PC-3 (cell line): ENCODE measurements around the gene JADE3. TPM values are rescaled to one million over a fixed set of nuclear protein-coding genes. Genes with fewer than 3 reads are reported as not detected.

ENCODE experiments used
- ATAC-seq: fragments of 200-7000 bp; cut with Tn5 transposase; 2 replicates; pipeline ENCODE4 v1.9.1; 2020; ENCODE audit warnings: mild to moderate bottlenecking, moderate library complexity
- BruUV-seq: library from RNA; stranded (reverse); fragments of 400-500 nt; replicated peaks from 2 replicates; lab custom pipeline; 2021; lab: Mats Ljungman, UMichigan
- CTCF ChIA-PET: fragments of 300-600 bp; sonication (Branson Sonifier 250); formaldehyde crosslinking; loops from one replicate; lab custom pipeline; 2022; ENCODE audit warnings: antibody characterized with exemption; lab: Charles Lee
- POLR2A ChIA-PET: fragments of 300-600 bp; sonication (Branson Sonifier 250); formaldehyde crosslinking; loops from one replicate; lab custom pipeline; 2022; ENCODE audit warnings: antibody characterized with exemption; ENCODE audit not compliant: unreplicated experiment; lab: Charles Lee
- DNase-seq: peaks from one replicate; pipeline ENCODE4 v3.0.0-alpha.2; 2015
- H2AFZ ChIP-seq: fragments of 300-600 bp; sonication (generic); 2 replicates; pipeline ENCODE4 v1.6.0; 2016; ENCODE audit warnings: antibody characterized with exemption, low read length
- H3F3A ChIP-seq: fragments of 300-600 bp; sonication (generic); one replicate; pipeline ENCODE4 v1.6.0; 2017; ENCODE audit warnings: antibody characterized with exemption, low read length, control low read depth, mild to moderate bottlenecking; ENCODE audit not compliant: unreplicated experiment
- H3K27ac ChIP-seq: fragments of 300-600 bp; sonication (generic); 2 replicates; pipeline ENCODE4 v1.5.1; 2016; ENCODE audit warnings: mild to moderate bottlenecking, low read length
- H3K27me3 ChIP-seq: fragments of 300-600 bp; sonication (generic); 2 replicates; pipeline ENCODE4 v1.6.1; 2016; ENCODE audit warnings: low read length, mixed read lengths
- H3K36me3 ChIP-seq: fragments of 300-600 bp; sonication (generic); 2 replicates; pipeline ENCODE4 v1.6.1; 2016; ENCODE audit warnings: low read depth, mixed run types, low read length, mixed read lengths
- H3K4me1 ChIP-seq: fragments of 300-600 bp; sonication (generic); 2 replicates; pipeline ENCODE4 v1.5.1; 2016; ENCODE audit warnings: low read length; ENCODE audit not compliant: insufficient read depth
- H3K4me2 ChIP-seq: fragments of 300-600 bp; sonication (generic); 2 replicates; pipeline ENCODE4 v1.6.0; 2016; ENCODE audit warnings: low read length
- H3K4me3 ChIP-seq: fragments of 300-600 bp; sonication (generic); 2 replicates; pipeline ENCODE4 v1.5.1; 2016; ENCODE audit warnings: mild to moderate bottlenecking, low read length, mixed read lengths
- H3K79me2 ChIP-seq: fragments of 300-600 bp; sonication (generic); 2 replicates; pipeline ENCODE4 v1.6.1; 2017; ENCODE audit warnings: low read length, mixed read lengths
- H3K9ac ChIP-seq: fragments of 300-600 bp; sonication (generic); 2 replicates; pipeline ENCODE4 v1.6.0; 2016; ENCODE audit warnings: mild to moderate bottlenecking, low read length
- H3K9me2 ChIP-seq: fragments of 300-600 bp; sonication (generic); replicated peaks from 2 replicates; pipeline ENCODE4 v1.6.1; 2016; ENCODE audit warnings: mixed run types, low read length, mixed read lengths
- H3K9me3 ChIP-seq: fragments of 300-600 bp; sonication (generic); 2 replicates; pipeline ENCODE4 v1.6.1; 2016; ENCODE audit warnings: low read length, mixed read lengths
- H4K20me1 ChIP-seq: fragments of 300-600 bp; sonication (generic); 2 replicates; pipeline ENCODE4 v1.6.1; 2016; ENCODE audit warnings: low read length, mixed read lengths
- EZH2 ChIP-seq: fragments of 300-600 bp; sonication (generic); IDR thresholded peaks from one replicate; pipeline ENCODE4 v1.6.1; 2017; ENCODE audit warnings: antibody characterized with exemption, mild to moderate bottlenecking, low read length; ENCODE audit not compliant: unreplicated experiment
- EZH2phosphoT487 ChIP-seq: fragments of 300-600 bp; sonication (generic); IDR thresholded peaks from 2 replicates; pipeline ENCODE4 v1.6.1; 2018; ENCODE audit warnings: mild to moderate bottlenecking, antibody characterized with exemption, low read length, borderline replicate concordance
- intact Hi-C: fragments of 100-400 bp; cut with micrococcal nuclease; formaldehyde crosslinking; loops from 2 replicates; pipeline ENCODE4 v1.9.0; 2023
- total RNA-seq: library from RNA; depleted of rRNA; stranded (reverse); fragments of >200 nt; gene quantifications from 2 replicates; pipeline ENCODE4 v1.2.3, GENCODE V29; 2014
- TF ChIP-seq, protein P1 (sequence below): fragments of 300-600 bp; sonication (generic); conservative IDR thresholded peaks from 2 replicates; pipeline ENCODE4 v1.5.1; 2017; ENCODE audit warnings: antibody characterized with exemption, low read depth, mild to moderate bottlenecking, low read length

Gene JADE3
- total RNA-seq, 1 experiment from 2014 or later = 7.1 TPM

GRCh38 chrX:46978341-46979291 lies 66.4 kb downstream of the JADE3 start:
- Histone ChIP-seq H3K27me3 (no peaks in the 10 kb centered on the region), H3K4me1 (peaks cover 20% of the 10 kb centered on the region), H3K9ac (peak overlapping the region; percentile 37; the same call in 1 of the 2 replicates), H3K27ac (peak overlapping the region; percentile 76), H3K79me2 (peaks cover 37% of the 10 kb centered on the region), H3K4me2 (peak overlapping the region; percentile 65), H4K20me1 (no peaks in the 10 kb centered on the region), H3K9me2 (no peaks in the 10 kb centered on the region), H2AFZ (no peak overlapping the region), H3K36me3 (no peaks in the 10 kb centered on the region), H3K9me3 (no peaks in the 10 kb centered on the region), H3F3A (peaks cover 3% of the 10 kb centered on the region), H3K4me3 (no peak overlapping the region; the same call in 1 of the 2 replicates)
- POLR2A ChIA-PET = no interaction called here
- BruUV-seq = no TSS peak
- DNase-seq (peak; percentile 84), ATAC-seq (peak; percentile 81)
- intact Hi-C loops = loop anchor here (2.0 kb wide), 2 partner anchors 66 to 74 kb away; partner anchors contain the start of gene JADE3
- no peak for TF ChIP-seq EZH2phosphoT487
- TF ChIP-seq, protein P1, sequence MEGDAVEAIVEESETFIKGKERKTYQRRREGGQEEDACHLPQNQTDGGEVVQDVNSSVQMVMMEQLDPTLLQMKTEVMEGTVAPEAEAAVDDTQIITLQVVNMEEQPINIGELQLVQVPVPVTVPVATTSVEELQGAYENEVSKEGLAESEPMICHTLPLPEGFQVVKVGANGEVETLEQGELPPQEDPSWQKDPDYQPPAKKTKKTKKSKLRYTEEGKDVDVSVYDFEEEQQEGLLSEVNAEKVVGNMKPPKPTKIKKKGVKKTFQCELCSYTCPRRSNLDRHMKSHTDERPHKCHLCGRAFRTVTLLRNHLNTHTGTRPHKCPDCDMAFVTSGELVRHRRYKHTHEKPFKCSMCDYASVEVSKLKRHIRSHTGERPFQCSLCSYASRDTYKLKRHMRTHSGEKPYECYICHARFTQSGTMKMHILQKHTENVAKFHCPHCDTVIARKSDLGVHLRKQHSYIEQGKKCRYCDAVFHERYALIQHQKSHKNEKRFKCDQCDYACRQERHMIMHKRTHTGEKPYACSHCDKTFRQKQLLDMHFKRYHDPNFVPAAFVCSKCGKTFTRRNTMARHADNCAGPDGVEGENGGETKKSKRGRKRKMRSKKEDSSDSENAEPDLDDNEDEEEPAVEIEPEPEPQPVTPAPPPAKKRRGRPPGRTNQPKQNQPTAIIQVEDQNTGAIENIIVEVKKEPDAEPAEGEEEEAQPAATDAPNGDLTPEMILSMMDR = peak; percentile 88
- CTCF ChIA-PET = no interaction called here

DNA sequence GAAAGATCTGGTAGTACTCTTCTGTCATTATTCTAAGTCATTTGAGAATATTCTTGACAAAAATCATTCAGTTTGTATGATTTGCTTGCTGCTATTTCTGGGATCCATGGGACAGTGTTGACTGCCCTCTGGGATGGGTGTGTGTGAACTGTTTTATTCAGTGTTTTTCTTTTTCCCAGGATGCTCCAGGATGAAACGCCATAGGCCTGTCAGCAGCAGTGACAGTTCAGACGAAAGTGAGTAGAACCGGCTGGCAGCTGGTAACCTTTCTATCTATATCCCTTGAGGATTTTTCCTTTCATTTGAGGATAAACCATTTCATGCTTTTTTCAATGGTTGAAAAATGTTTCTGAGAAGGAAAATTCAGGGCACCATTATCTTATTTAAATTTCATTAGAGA lies 72.5 kb downstream of the JADE3 start:
- Histone ChIP-seq H3F3A (no peaks in the 10 kb centered on the region), H3K27me3 (no peaks in the 10 kb centered on the region), H3K27ac (no peak overlapping the region), H3K9me2 (no peaks in the 10 kb centered on the region), H3K9me3 (no peaks in the 10 kb centered on the region), H2AFZ (no peak overlapping the region), H3K36me3 (0 out of 2 replicates have a peak, but pooled peaks cover 5% of the 10 kb centered on the region), H3K4me1 (peaks cover 2% of the 10 kb centered on the region; the same call in 1 of the 2 replicates), H3K4me3 (no peak overlapping the region), H3K9ac (no peak overlapping the region), H4K20me1 (no peaks in the 10 kb centered on the region), H3K4me2 (no peak overlapping the region), H3K79me2 (peaks cover 29% of the 10 kb centered on the region)
- CTCF ChIA-PET = no interaction called here
- no peak for ATAC-seq
- TF ChIP-seq, protein P1 = no peak
- TF ChIP-seq EZH2phosphoT487 (no peak), EZH2 (no peak)
- DNase-seq = no peak
- intact Hi-C loops = no loop called here
- POLR2A ChIA-PET = no interaction called here
- no TSS peak for BruUV-seq

DNA sequence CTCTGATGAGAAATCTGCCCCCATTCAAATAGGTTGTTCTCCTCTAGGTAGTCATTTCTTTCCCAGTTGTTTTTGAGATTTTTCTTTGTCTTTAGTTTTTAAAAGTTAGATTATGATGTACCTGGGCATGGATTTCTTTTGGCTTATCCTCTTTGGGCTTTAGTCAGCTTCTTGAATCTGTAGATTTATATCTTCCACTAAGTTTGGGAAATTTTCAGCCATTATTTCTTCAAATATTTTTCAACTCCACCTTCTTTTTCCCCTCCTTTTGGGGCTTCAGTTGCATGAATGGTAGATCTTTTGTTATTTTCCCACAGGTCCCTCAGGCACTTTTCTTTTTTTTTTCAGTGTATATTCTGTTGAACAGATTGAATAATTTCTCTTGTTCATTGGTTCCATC lies 77.3 kb downstream of the JADE3 start:
- no peaks in the 10 kb centered on the region for H3F3A ChIP-seq
- no peak overlapping the region for H2AFZ ChIP-seq
- H3K4me2 ChIP-seq = no peak overlapping the region
- intact Hi-C loops = no loop called here
- no peak for ATAC-seq
- TF ChIP-seq, protein P1 = no peak
- TF ChIP-seq EZH2 (no peak), EZH2phosphoT487 (no peak)
- H3K9me2 ChIP-seq = no peaks in the 10 kb centered on the region
- BruUV-seq = no TSS peak
- 0 out of 2 replicates have a peak, but pooled peaks cover 13% of the 10 kb centered on the region for H3K36me3 ChIP-seq
- no peak overlapping the region for H3K9ac ChIP-seq
- H3K27me3 ChIP-seq = no peaks in the 10 kb centered on the region
- H3K4me1 ChIP-seq = no peaks in the 10 kb centered on the region
- ChIA-PET CTCF (no interaction called here), POLR2A (no interaction called here)
- H3K9me3 ChIP-seq = no peaks in the 10 kb centered on the region
- H3K79me2 ChIP-seq = no peaks in the 10 kb centered on the region
- no peak for DNase-seq
- H3K27ac ChIP-seq = no peak overlapping the region
- H3K4me3 ChIP-seq = no peak overlapping the region
- H4K20me1 ChIP-seq = no peaks in the 10 kb centered on the region
